HG02884 (cell line): ENCODE measurements around the gene SLC66A2.

Experiments used
- ATAC-seq: cut with Tn5 transposase; IDR thresholded peaks from one replicate; pipeline ENCODE4 v1.9.1; 2021; ENCODE audit warnings: mild to moderate bottlenecking, moderate library complexity; ENCODE audit not compliant: unreplicated experiment

The SLC66A2 gene

GRCh38 chr18:79938196-79938595, 13.3 kb downstream of the SLC66A2 start:
- ATAC-seq: no peak

GRCh38 chr18:79937103-79937860, 14.2 kb downstream of the SLC66A2 start:
- ATAC-seq: no peak

GRCh38 chr18:79936641-79937040, 14.8 kb downstream of the SLC66A2 start:
- ATAC-seq: no peak

DNA sequence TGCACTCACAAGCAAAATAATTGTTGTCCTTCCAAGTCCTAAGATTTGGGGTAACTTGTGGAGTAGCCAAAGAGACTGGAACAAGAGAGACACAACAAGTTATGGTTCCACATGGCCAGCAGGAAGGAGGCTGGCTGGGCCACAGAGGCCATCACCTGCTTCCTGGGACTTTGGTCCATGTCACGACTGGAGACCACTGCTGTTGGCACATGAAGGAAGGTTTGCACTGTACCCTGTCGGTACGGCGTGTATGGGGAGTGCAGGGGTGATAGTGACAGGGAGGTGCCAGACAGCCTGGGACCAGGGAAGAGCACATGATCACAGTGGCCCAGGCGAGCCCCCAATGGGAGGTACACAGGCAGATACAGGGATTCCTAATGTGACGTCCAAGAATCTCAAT, 15.5 kb downstream of the SLC66A2 start:
- ATAC-seq: no peak

DNA sequence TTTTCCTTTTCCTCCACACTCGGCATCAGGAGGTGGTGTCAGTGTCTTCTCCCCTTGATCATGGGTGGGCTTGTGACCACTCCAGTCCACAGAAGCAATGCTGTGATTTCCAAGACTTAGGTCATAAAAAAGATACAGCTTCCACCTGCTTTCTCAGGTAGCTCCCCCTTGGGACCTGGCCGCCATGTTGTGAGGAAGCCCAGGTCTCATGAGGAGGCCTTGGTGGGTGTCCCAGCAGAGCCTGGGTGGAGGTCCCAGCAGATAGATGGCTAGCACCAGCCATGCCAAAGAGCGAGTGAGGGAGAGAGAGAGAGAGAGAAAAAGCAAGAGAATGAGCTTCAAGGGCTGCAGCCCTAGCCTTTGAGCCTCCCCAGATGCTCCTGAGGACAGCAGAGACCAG, 16.0 kb downstream of the SLC66A2 start:
- ATAC-seq: no peak

DNA sequence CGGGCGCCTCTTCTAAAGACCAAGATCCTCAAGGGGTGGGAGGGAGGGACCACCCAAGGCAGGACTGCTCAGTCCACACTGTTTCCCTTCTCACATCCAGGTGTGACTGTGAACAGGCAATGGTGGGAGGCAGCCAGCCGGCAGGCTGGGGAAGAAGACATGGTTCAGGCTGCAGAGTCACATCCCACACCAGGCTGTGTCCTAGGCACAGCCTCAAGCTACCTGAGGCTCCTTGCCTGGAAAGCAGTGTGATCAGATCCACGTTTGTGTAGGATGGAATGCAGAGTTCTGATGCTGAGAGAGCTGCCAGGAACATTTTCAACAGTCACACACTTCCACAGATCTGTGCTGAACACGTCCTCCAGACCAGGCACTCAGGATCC, 16.4 kb downstream of the SLC66A2 start:
- ATAC-seq: no peak

DNA sequence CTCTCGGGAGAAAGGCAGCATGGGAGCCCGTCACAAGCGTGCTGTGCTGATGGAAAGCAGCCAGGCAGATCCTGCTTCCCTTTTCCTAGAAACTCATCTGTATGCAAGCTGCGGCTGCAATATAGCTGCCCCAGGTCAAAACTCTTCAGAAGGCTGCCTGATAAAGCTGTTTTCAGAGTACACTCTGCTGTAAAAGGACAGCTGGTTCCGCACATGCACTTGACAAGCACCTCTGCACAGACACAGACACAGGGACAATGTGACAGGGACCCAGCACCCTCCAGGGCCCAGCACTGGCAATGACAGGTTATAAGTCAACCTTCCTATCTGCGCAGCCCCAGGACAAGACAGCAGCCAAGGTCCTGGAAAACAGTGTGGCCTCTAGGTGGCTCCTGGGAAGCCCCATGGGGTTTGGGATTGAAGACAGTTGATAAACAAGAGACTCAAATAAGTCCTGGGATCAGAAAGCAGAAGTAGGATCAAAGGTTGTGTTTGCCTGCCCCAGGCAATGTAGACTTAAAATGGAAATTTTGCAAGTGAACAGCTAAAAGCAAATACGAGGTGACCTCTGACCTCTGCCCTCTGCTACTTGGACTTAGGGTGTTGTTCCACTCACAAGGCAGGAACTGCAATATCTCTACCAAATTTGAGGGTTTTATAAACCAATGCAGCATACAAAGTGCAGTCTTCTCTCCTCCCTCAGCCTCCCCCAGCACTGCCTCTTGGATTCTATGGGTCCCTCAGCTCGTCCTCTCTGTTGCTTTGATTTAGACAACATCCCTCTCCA, 16.9 kb downstream of the SLC66A2 start:
- no peak for ATAC-seq

GRCh38 chr18:79933765-79934164, 17.7 kb downstream of the SLC66A2 start:
- no peak for ATAC-seq

- no peak for ATAC-seq
These were observed 18.5 kb downstream of the SLC66A2 start for GRCh38 chr18:79932907-79933306.

GRCh38 chr18:79931475-79931874, 20.0 kb downstream of the SLC66A2 start:
- no peak for ATAC-seq

DNA sequence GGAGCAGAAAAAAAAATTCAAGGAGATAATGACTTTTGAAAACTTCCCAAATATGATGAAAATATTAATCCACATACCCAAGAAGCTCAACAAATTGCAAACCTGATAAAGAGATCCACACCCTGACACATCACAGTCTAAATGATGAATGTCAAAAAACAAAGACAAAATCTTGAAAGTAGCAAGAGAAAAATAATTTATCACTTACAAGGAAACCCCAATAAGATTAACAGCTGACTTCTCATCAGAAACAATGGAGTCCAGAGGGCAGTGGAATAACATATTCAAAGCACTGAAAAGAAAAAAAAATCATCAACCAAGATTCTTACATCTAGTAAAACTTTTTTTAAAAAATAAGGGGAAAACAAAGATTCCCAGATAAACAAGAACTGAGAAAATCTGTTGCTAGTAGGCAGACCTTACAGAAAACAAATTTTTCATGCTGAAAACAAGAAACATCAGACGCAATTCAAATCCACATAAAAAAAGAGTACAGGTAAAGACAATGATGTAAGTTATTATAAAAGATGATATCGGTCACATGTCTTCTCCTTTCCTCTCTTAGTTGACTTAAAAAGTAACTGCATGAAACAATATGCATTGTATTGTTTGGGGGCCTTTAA, 21.3 kb downstream of the SLC66A2 start:
- no peak for ATAC-seq

DNA sequence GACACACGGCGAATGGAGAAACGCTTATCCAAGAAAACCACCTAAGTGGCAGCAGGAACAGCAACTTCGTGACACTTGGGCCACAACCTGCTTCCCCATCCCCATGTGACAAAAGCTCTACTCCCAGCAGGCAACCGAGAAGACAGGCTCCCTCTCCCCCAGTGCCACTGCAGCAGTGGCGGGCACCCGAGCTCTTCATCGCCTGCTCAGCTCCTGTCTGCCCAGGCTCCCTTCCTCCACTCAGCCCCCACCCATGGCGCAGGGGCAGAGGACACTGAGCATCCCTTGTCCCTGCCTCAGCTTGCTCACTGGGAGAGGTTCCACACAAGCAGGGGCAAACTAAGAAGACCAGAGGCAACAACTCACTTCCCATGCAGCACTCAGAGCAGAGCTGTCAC, 22.9 kb downstream of the SLC66A2 start:
- no peak for ATAC-seq

DNA sequence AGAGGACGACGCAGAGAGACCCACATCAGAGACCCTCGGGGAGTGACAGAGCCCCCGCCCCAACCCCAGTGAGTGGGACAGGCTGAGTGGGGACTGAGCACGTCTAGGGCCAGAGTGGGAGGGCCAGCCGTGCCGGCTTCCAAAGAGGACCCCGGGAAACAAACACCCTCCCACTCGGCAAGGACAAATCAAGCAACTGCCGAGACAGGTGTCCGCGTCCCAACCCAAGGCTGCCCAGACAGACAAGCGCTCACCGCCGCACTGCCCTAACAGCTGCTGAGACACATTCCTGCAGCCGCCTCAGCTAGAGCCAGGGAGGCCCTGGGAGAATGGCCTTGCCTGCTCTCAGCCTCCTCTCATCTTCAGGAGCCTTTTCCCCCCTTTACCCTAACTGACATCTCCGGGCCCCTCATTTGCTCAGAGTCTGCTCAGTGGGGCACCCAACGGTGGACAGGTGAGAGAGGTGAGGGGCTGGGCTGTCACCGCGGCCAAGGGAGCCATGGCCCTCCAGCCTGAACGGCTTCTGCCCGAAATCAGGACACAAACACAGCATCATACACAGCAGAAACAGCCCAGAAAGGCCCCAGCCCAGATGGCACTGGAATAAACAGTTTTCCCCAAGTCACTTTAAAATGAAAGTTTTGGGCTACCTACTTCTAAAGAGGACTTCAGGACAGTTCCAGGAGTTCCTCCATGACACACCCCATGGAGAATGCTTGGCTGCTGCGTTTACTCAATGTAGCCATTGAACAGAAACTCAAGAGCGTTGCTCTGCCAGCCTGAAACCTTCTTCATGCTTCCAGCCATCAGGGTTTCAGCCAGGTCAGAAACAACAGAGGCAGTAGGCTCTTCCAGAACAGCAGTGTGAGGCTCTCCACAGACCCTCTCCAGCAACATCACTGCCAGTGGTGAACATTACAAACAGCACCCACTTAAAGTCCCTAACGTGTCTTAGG, 23.6 kb downstream of the SLC66A2 start:
- ATAC-seq: no peak

- ATAC-seq: no peak
These were observed 24.5 kb downstream of the SLC66A2 start for GRCh38 chr18:79926715-79927606.

- ATAC-seq: no peak
These were observed 25.1 kb downstream of the SLC66A2 start for GRCh38 chr18:79926306-79926705.

- ATAC-seq: no peak
These were observed 26.4 kb downstream of the SLC66A2 start for GRCh38 chr18:79924814-79925731.

DNA sequence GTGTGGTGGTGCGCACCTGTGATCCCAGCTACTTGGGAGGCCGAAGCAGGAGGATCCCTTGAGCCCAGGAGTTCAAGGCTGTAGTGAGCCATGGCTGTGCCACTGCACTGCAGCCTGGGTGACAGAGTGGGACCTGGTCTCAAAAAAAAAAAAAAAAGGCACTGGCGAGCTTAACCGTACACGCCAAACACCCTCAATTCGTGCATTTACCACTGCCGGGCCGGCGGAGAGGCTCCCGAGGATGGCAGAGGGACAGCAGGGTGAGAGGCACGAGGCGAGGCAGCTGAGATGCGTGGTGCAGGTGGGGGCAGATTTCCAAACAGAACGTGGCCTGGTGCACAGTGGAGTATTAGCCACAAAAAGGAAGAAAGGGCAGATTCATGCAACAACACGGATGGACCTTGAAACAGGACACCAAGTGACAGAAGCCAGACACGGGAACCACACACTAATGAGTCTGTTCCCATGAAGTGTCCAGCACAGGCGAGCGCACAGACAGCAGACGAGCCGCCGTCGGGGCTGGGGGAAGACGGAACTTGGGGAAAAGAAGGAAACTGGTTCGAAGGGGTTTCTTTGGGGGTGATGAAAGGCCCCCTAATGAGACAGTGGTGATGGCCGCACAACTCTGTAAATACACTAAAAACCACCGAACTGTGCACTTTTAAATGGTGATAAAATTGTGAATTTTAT, 27.4 kb downstream of the SLC66A2 start:
- no peak for ATAC-seq

GRCh38 chr18:79922971-79923411, 28.5 kb downstream of the SLC66A2 start:
- no peak for ATAC-seq
